HepG2 (cell line): Measurements from ENCODE around the gene NPIPB9. TPM values are rescaled to one million over a fixed set of nuclear protein-coding genes. Genes with fewer than 3 reads are reported as not detected.

Source experiments
- BRCA1 ChIP-seq: sonication (generic); formaldehyde crosslinking; IDR thresholded peaks from 2 replicates; pipeline ENCODE4 v1.4.0; 2020; ENCODE audit warnings: missing genetic modification reagents
- CBFB ChIP-seq: sonication (generic); formaldehyde crosslinking; IDR thresholded peaks from 2 replicates; pipeline ENCODE4 v1.4.0; 2020; ENCODE audit warnings: missing genetic modification reagents
- CREM ChIP-seq, 2 experiments: sonication (generic) in 1 of 2; formaldehyde crosslinking in 1 of 2; IDR thresholded peaks; 2 replicates each; pipeline versions ENCODE4 v1.4.0 to v1.6.1; 2016 to 2020; ENCODE audit warnings: antibody characterized with exemption in 1 of 2, mild to moderate bottlenecking in 1 of 2, missing genetic modification reagents in 1 of 2
- ELF1 ChIP-seq: sonication (generic); formaldehyde crosslinking; IDR thresholded peaks from 2 replicates; pipeline ENCODE4 v1.4.0; 2020; ENCODE audit warnings: missing genetic modification reagents
- FOSL1 ChIP-seq: sonication (generic); formaldehyde crosslinking; IDR thresholded peaks from 2 replicates; pipeline ENCODE4 v1.9.0; 2021; ENCODE audit warnings: missing genetic modification reagents, borderline replicate concordance
- GMEB1 ChIP-seq: sonication (generic); formaldehyde crosslinking; IDR thresholded peaks from 2 replicates; pipeline ENCODE4 v1.5.1; 2020; ENCODE audit warnings: missing genetic modification reagents, mild to moderate bottlenecking, borderline replicate concordance
- HNRNPH1 ChIP-seq: fragments of 200-400 bp; formaldehyde crosslinking; optimal IDR thresholded peaks from 2 replicates; pipeline ENCODE3; 2017; ENCODE audit warnings: mild to moderate bottlenecking, low read depth, low read length
- MAF1 ChIP-seq: sonication (generic); formaldehyde crosslinking; IDR thresholded peaks from 2 replicates; pipeline ENCODE4 v1.5.0; 2020; ENCODE audit warnings: missing genetic modification reagents, borderline replicate concordance
- MED8 ChIP-seq: sonication (generic); formaldehyde crosslinking; IDR thresholded peaks from 2 replicates; pipeline ENCODE4 v1.8.1; 2023; ENCODE audit warnings: mild to moderate bottlenecking, missing genetic modification reagents; ENCODE audit not compliant: insufficient replicate concordance
- NCOA2 ChIP-seq: sonication (generic); formaldehyde crosslinking; IDR thresholded peaks from 2 replicates; pipeline ENCODE4 v1.8.0; 2022; ENCODE audit warnings: inconsistent platforms
- NCOR1 ChIP-seq: fragments of 200-600 bp; sonication (generic); IDR thresholded peaks from 2 replicates; pipeline ENCODE4 v1.7.0; 2017; ENCODE audit warnings: antibody characterized with exemption, low read length, borderline replicate concordance
- PLRG1 ChIP-seq: fragments of 450-650 bp; conservative IDR thresholded peaks from 2 replicates; pipeline ENCODE4 v1.6.1; 2016
- RAD21 ChIP-seq: fragments of 450-650 bp; formaldehyde crosslinking; IDR thresholded peaks from 2 replicates; pipeline ENCODE4 v1.5.0; 2020; ENCODE audit warnings: mild to moderate bottlenecking
- RFX1 ChIP-seq: fragments of 450-650 bp; IDR thresholded peaks from 2 replicates; pipeline ENCODE4 v1.6.1; 2017
- SNAI1 ChIP-seq: sonication (generic); formaldehyde crosslinking; IDR thresholded peaks from 2 replicates; pipeline ENCODE4 v1.5.0; 2020; ENCODE audit warnings: mild to moderate bottlenecking, missing genetic modification reagents, borderline replicate concordance
- SOX13 ChIP-seq, 3 experiments: fragments of 450-650 bp in 1 of 3; sonication (generic) in 1 of 3; formaldehyde crosslinking in 1 of 3; IDR thresholded peaks in 2 of 3; conservative IDR thresholded peaks in 1 of 3; 2 replicates each; pipeline versions ENCODE4 v1.5.0 to v1.6.1; 2016 to 2020; ENCODE audit warnings: antibody characterized with exemption in 1 of 3, mild to moderate bottlenecking in 1 of 3, missing compliant biosample characterization in 1 of 3, missing genetic modification reagents in 1 of 3, moderate library complexity in 1 of 3
- TAF15 ChIP-seq: fragments of 200-400 bp; formaldehyde crosslinking; IDR thresholded peaks from one replicate; pipeline ENCODE4 v1.6.1; 2018; ENCODE audit warnings: mild to moderate bottlenecking, low read depth, low read length; ENCODE audit not compliant: poor library complexity, severe bottlenecking
- U2AF2 ChIP-seq: fragments of 200-400 bp; formaldehyde crosslinking; IDR thresholded peaks from 2 replicates; pipeline ENCODE4 v1.6.1; 2017; ENCODE audit warnings: low read depth, mild to moderate bottlenecking, low read length
- ZNF235 ChIP-seq: sonication (generic); formaldehyde crosslinking; IDR thresholded peaks from 2 replicates; pipeline ENCODE4 v1.8.1; 2023; ENCODE audit warnings: mild to moderate bottlenecking, missing genetic modification reagents, borderline replicate concordance
- ZNF253 ChIP-seq: sonication (generic); formaldehyde crosslinking; IDR thresholded peaks from 2 replicates; pipeline ENCODE4 v1.8.0; 2022; ENCODE audit warnings: mild to moderate bottlenecking, missing genetic modification reagents, borderline replicate concordance
- ZNF317 ChIP-seq: sonication (generic); formaldehyde crosslinking; IDR thresholded peaks from 2 replicates; pipeline ENCODE4 v1.5.0; 2020; ENCODE audit warnings: mild to moderate bottlenecking, missing genetic modification reagents
- ZNF44 ChIP-seq: sonication (generic); formaldehyde crosslinking; IDR thresholded peaks from 2 replicates; pipeline ENCODE4 v1.5.1; 2020; ENCODE audit warnings: mild to moderate bottlenecking, missing genetic modification reagents
- ZNF576 ChIP-seq: sonication (generic); formaldehyde crosslinking; IDR thresholded peaks from 2 replicates; pipeline ENCODE4 v1.4.0; 2020; ENCODE audit warnings: mild to moderate bottlenecking, missing genetic modification reagents
- ZNF644 ChIP-seq: IDR thresholded peaks from 2 replicates; pipeline ENCODE4 v1.6.1; 2016; ENCODE audit warnings: low read depth
- ZNF747 ChIP-seq: sonication (generic); formaldehyde crosslinking; IDR thresholded peaks from 2 replicates; pipeline ENCODE4 v1.8.1; 2023; ENCODE audit warnings: missing genetic modification reagents, mild to moderate bottlenecking, borderline replicate concordance
- ZNF800 ChIP-seq: sonication (generic); formaldehyde crosslinking; IDR thresholded peaks from 2 replicates; pipeline ENCODE4 v1.4.0; 2020; ENCODE audit warnings: missing genetic modification reagents
- ZNF879 ChIP-seq: sonication (generic); formaldehyde crosslinking; IDR thresholded peaks from 2 replicates; pipeline ENCODE4 v1.8.1; 2023; ENCODE audit warnings: missing genetic modification reagents
- ZSCAN12 ChIP-seq: sonication (generic); formaldehyde crosslinking; IDR thresholded peaks from 2 replicates; pipeline ENCODE4 v1.9.0; 2021; ENCODE audit warnings: mild to moderate bottlenecking, missing genetic modification reagents
- polyA plus RNA-seq, 8 experiments: library from polyadenylated mRNA; depleted of rRNA in 3 of 8; stranded (reverse) in 7 of 8; unstranded in 1 of 8; fragments of >200 nt; fragmentation: Illumina TruSeq in 4 of 8; extraction: Trizol in 4 of 8; gene quantifications; 2 replicates each; pipeline versions ENCODE4 v1.2.1 to v1.2.3, GENCODE V29; 2011 to 2016; ENCODE audit warnings: low read depth in 4 of 8, missing spikeins in 1 of 8, mixed read lengths in 1 of 8; ENCODE audit not compliant: insufficient read depth in 1 of 8
- total RNA-seq, 5 experiments: library from RNA; depleted of rRNA; stranded (reverse); fragments of >200 nt; fragmentation: Illumina TruSeq; extraction: Trizol; gene quantifications; 2 replicates each; pipeline ENCODE4 v1.2.3, GENCODE V29; 2016; ENCODE audit warnings: low read depth in 1 of 5

The NPIPB9 gene
- total and polyA plus RNA-seq, 2 of the 13 experiments (the other 11 are each of a cell fraction or from before 2014, with no cell fraction given): 0.77 to 1.0 TPM

- no peak for TF ChIP-seq HNRNPH1
- TF ChIP-seq MED8 (CRISPR knock-in tag): no peak
- no peak for TF ChIP-seq CBFB
- TF ChIP-seq ZNF800 (CRISPR knock-in tag): no peak
- TF ChIP-seq U2AF2: no peak
- TF ChIP-seq SNAI1 (CRISPR knock-in tag): peak; percentile 95; the same call in 1 of the 2 replicates
- TF ChIP-seq RAD21 (CRISPR knock-in tag): no peak
- no peak for TF ChIP-seq ZNF253 (CRISPR knock-in tag)
- no peak for TF ChIP-seq TAF15
- TF ChIP-seq ELF1 (CRISPR knock-in tag): no peak
- no peak for TF ChIP-seq ZNF576 (CRISPR knock-in tag)
- no peak for TF ChIP-seq NCOA2 (CRISPR knock-in tag)
- no peak for TF ChIP-seq SOX13 (IDR thresholded peaks at IDR 0.05)
- 0 out of 4 replicates have a peak, but pooled peaks of 1 of the 2 experiments have one; percentile 16 for TF ChIP-seq SOX13 (CRISPR knock-in tag; conservative IDR thresholded peaks at IDR 0.05 in 1 of 2, IDR thresholded peaks at IDR 0.05 in 1 of 2)
- TF ChIP-seq CREM (IDR thresholded peaks at IDR 0.05): no peak
- no peak for TF ChIP-seq CREM (CRISPR knock-in tag; IDR thresholded peaks at IDR 0.05)
- TF ChIP-seq ZNF747 (CRISPR knock-in tag): no peak
- no peak for TF ChIP-seq ZNF317 (CRISPR knock-in tag)
- no peak; the same call in 1 of the 2 replicates for TF ChIP-seq ZNF879 (CRISPR knock-in tag)
- TF ChIP-seq PLRG1: no peak
- TF ChIP-seq ZNF644 (CRISPR knock-in tag): no peak
- no peak for TF ChIP-seq FOSL1
- no peak for TF ChIP-seq ZSCAN12 (CRISPR knock-in tag)
- no peak for TF ChIP-seq RFX1
- TF ChIP-seq ZNF44: peak; percentile 93; the same call in 1 of the 2 replicates
- 0 out of 2 replicates have a peak, but pooled peaks have one; percentile 15 for TF ChIP-seq BRCA1 (CRISPR knock-in tag)
- peak; percentile 63 for TF ChIP-seq NCOR1
- no peak for TF ChIP-seq ZNF235 (CRISPR knock-in tag)
- TF ChIP-seq GMEB1 (CRISPR knock-in tag): 0 out of 2 replicates have a peak, but pooled peaks have one; percentile 85
- TF ChIP-seq MAF1 (CRISPR knock-in tag): no peak
Measured at GRCh38 chr16:28821874-28822519, 70.4 kb downstream of the NPIPB9 start (continued).
